ENCODE results near the gene OR6J1.
"Not testable (repeated sequence)": the region's sequence is repeated elsewhere in the genome, so short reads cannot be mapped to it uniquely, and the experiment has no call there.

The OR6J1 gene

DNA sequence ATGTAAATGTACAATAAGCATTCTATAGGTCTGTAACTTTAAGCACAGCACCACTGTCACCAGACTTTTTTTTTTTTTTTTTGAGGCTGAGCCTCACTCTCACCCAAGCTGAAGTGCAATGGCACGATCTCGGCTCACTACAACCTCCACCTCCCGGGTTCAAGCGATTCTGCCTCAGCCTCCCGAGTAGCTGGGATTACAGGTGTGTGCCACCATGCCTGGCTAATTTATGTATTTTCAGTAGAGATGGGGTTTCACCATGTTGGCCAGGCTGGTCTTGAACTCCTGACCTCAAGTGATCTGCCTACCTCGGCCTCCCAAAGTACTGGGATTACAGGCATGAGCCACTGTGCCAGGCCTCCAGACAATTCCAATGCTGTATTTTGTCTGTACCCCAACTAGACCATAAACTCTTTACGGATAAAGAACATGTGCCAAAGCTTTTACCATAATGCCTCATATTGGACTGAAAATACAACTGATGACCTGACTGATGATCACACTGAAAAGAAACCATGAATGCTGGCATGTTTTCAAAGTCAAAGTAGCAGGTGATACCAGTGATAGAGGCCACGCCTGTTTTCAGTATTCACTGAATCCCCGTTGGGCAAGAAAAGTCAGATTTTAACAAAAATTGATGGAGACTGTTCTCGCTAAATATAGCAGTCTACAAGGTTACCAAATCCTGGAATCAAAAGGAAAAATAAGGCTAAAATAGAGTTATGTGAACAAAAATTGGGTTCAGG, 56.3 kb downstream of the OR6J1 start:
- Histone ChIP-seq H3K4me1 (ENCODE audit: control insufficient read depth, insufficient read depth, low read length, poor library complexity, severe bottlenecking) (peaks cover 16% of the 10 kb centered on the region), H3K27ac (ENCODE audit: insufficient read depth, low read length, poor library complexity, severe bottlenecking) (peak overlapping the region; percentile 95), H3K4me3 (ENCODE audit: insufficient read depth, low read depth, low read length, poor library complexity, severe bottlenecking) (peak overlapping the region; percentile 72)
- H3K9me3 ChIP-seq (ENCODE audit: control insufficient read depth, low read length); DNase-seq; H3K27me3 ChIP-seq (replicated peaks; ENCODE audit: control insufficient read depth, insufficient read depth, low read length, poor library complexity, severe bottlenecking); H3K36me3 ChIP-seq (ENCODE audit: control insufficient read depth, insufficient read depth, low read length): not testable (repeated sequence)

DNA sequence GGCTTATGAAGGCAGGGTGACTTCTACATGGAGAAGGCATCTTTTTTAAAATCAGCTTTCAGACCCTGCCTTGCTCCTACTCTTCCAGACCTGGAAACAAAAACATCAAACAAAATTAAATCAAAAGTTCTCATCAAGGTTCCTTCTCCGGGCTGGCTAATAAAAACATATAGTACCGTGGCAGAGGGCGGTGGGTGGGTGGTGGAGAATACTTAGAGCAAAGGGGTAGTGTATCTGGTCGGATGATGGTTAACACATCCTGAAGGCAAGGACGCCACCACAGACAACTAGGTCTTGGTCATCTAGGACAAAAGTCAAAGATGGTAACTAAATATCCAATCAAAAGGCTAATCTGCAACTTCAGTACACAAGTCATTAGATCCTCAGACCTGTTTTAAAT, 56.9 kb downstream of the OR6J1 start:
- Histone ChIP-seq H3K36me3 (ENCODE audit: control insufficient read depth, insufficient read depth, low read length) (no peaks in the 10 kb centered on the region), H3K4me3 (ENCODE audit: insufficient read depth, low read depth, low read length, poor library complexity, severe bottlenecking) (no peak overlapping the region), H3K9me3 (ENCODE audit: control insufficient read depth, low read length) (no peaks in the 10 kb centered on the region), H3K27me3 (replicated peaks; ENCODE audit: control insufficient read depth, insufficient read depth, low read length, poor library complexity, severe bottlenecking) (no peaks in the 10 kb centered on the region), H3K4me1 (ENCODE audit: control insufficient read depth, insufficient read depth, low read length, poor library complexity, severe bottlenecking) (peaks cover 16% of the 10 kb centered on the region), H3K27ac (ENCODE audit: insufficient read depth, low read length, poor library complexity, severe bottlenecking) (peak overlapping the region; percentile 95)
- DNase-seq = no peak

DNA sequence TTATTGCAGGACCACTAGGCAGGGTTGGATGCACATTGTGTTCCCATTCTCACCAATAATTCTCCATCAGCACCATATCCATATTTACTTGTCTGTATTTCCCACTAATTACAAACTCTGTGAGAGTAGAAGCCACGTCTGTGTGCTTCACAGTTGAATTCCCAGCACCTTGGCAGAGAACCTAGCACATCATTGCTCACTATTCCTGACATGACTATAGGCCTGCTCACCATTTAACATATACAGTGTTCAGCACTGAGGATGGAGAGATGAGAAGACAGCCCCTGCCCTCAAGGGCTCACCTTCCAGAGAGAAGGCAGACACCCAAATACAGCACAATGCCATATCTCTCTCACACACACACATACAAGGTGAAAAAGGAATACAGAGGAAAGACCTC, 60.2 kb downstream of the OR6J1 start:
- H3K9me3 ChIP-seq (ENCODE audit: control insufficient read depth, low read length) = no peaks in the 10 kb centered on the region
- no peaks in the 10 kb centered on the region for H3K36me3 ChIP-seq (ENCODE audit: control insufficient read depth, insufficient read depth, low read length)
- no peaks in the 10 kb centered on the region for H3K27me3 ChIP-seq (replicated peaks; ENCODE audit: control insufficient read depth, insufficient read depth, low read length, poor library complexity, severe bottlenecking)
- peaks cover 13% of the 10 kb centered on the region for H3K4me1 ChIP-seq (ENCODE audit: control insufficient read depth, insufficient read depth, low read length, poor library complexity, severe bottlenecking)
- H3K27ac ChIP-seq (ENCODE audit: insufficient read depth, low read length, poor library complexity, severe bottlenecking) = no peak overlapping the region
- no peak for DNase-seq
- no peak overlapping the region for H3K4me3 ChIP-seq (ENCODE audit: insufficient read depth, low read depth, low read length, poor library complexity, severe bottlenecking)
